A549 (cell line): ENCODE measurements around the gene EFTUD2. TPM values are rescaled to one million over a fixed set of nuclear protein-coding genes. Genes with fewer than 3 reads are reported as not detected.
A peak's percentile ranks its signal among the peaks of the same experiment; 100 is the strongest.

Source experiments
- ATAC-seq, 2 experiments: fragments of 200-7000 bp in 1 of 2; fragments of >200 bp in 1 of 2; cut with Nextera tagmentation in 1 of 2; cut with Tn5 transposase in 1 of 2; 3 replicates each; pipeline versions ENCODE4 v1.8.0 to v1.9.1; 2018 to 2020; ENCODE audit warnings: mild to moderate bottlenecking in 1 of 2, moderate library complexity in 1 of 2
- CTCF ChIA-PET: fragments of 300-600 bp; sonication (Branson Sonifier 250); formaldehyde crosslinking; extraction: SDS; loops from one replicate; lab custom pipeline; 2021; ENCODE audit warnings: antibody characterized with exemption, inconsistent platforms; lab: Yijun Ruan, JAX
- POLR2A ChIA-PET: fragments of 350-600 bp; formaldehyde crosslinking; extraction: SDS; loops from one replicate; lab custom pipeline; 2021; ENCODE audit warnings: antibody characterized with exemption, inconsistent platforms; lab: Yijun Ruan, JAX
- DNase-seq, 2 experiments: peaks; one replicate each; pipeline versions ENCODE4 v3.0.0 to v3.0.0-alpha.2; 2011 to 2016; ENCODE audit warnings: low read depth in 1 of 2, low spot score in 1 of 2
- FAIRE-seq: peaks from 2 replicates; lab custom pipeline; 2011; peaks lifted over from hg19 to GRCh38; lab: Jason Lieb, UNC
- H3K27ac ChIP-seq, 2 experiments: fragments of >200 bp; sonication (Bioruptor Twin); formaldehyde crosslinking; 3 replicates each; pipeline ENCODE4 v1.5.1; 2016 to 2017
- H3K4me1 ChIP-seq: fragments of >200 bp; sonication (Bioruptor Twin); formaldehyde crosslinking; 3 replicates; pipeline ENCODE4 v1.6.1; 2016
- H3K4me2 ChIP-seq: fragments of >200 bp; sonication (Bioruptor Twin); formaldehyde crosslinking; 3 replicates; pipeline ENCODE4 v1.6.1; 2016
- H3K4me3 ChIP-seq: fragments of >200 bp; sonication (Bioruptor Twin); formaldehyde crosslinking; 3 replicates; pipeline ENCODE4 v1.5.1; 2016
- H3K9me3 ChIP-seq: fragments of >200 bp; sonication (Bioruptor Twin); formaldehyde crosslinking; 3 replicates; pipeline ENCODE4 v1.6.1; 2016
- CBX2 ChIP-seq: fragments of 200-600 bp; sonication (generic); IDR thresholded peaks from 2 replicates; pipeline ENCODE4 v1.6.1; 2016; ENCODE audit warnings: low read depth, mild to moderate bottlenecking, borderline replicate concordance
- CBX8 ChIP-seq: fragments of 200-600 bp; sonication (generic); IDR thresholded peaks from 2 replicates; pipeline ENCODE4 v1.6.1; 2016
- CHD4 ChIP-seq: fragments of 200-600 bp; sonication (generic); IDR thresholded peaks from 2 replicates; pipeline ENCODE4 v1.6.1; 2016; ENCODE audit warnings: antibody characterized with exemption, mild to moderate bottlenecking, borderline replicate concordance
- EP300 ChIP-seq, 2 experiments: fragments of >200 bp; sonication (Bioruptor Twin); formaldehyde crosslinking; IDR thresholded peaks; 2 replicates in 1 of 2; 3 replicates in 1 of 2; pipeline ENCODE4 v1.6.1; 2016 to 2017
- ESRRA ChIP-seq: fragments of 150-350 bp; IDR thresholded peaks from 2 replicates; pipeline ENCODE4 v1.6.1; 2014; ENCODE audit warnings: mild to moderate bottlenecking, low read length, borderline replicate concordance
- GATA3 ChIP-seq: IDR thresholded peaks from 2 replicates; pipeline ENCODE4 v1.6.1; 2012; ENCODE audit warnings: borderline replicate concordance
- HDAC2 ChIP-seq: fragments of 200-600 bp; sonication (generic); IDR thresholded peaks from 2 replicates; pipeline ENCODE4 v1.6.1; 2016
- JUN ChIP-seq, 2 experiments: fragments of >200 bp; sonication (Bioruptor Twin); formaldehyde crosslinking; IDR thresholded peaks; 2 replicates in 1 of 2; 3 replicates in 1 of 2; pipeline ENCODE4 v1.6.1; 2016 to 2017
- MAZ ChIP-seq: fragments of 150-350 bp; IDR thresholded peaks from 2 replicates; pipeline ENCODE4 v1.6.1; 2014; ENCODE audit warnings: antibody characterized with exemption, low read depth, low read length, borderline replicate concordance
- MYC ChIP-seq: IDR thresholded peaks from 2 replicates; pipeline ENCODE4 v1.6.1; 2012; ENCODE audit warnings: mild to moderate bottlenecking, inconsistent platforms, low read length, improper control_type of control experiment, borderline replicate concordance
- NPAS2 ChIP-seq: fragments of 250-450 bp; sonication (Bioruptor Pico); IDR thresholded peaks from 2 replicates; pipeline ENCODE4 v1.8.0; 2022; ENCODE audit warnings: mild to moderate bottlenecking, moderate library complexity, borderline replicate concordance
- RAD21 ChIP-seq, 2 experiments: fragments of >200 bp in 1 of 2; sonication (Bioruptor Twin) in 1 of 2; formaldehyde crosslinking in 1 of 2; IDR thresholded peaks in 1 of 2; conservative IDR thresholded peaks in 1 of 2; 2 replicates in 1 of 2; 3 replicates in 1 of 2; pipeline ENCODE4 v1.6.1; 2012 to 2018; ENCODE audit warnings: inconsistent platforms in 1 of 2
- RCOR1 ChIP-seq: fragments of 150-350 bp; IDR thresholded peaks from 2 replicates; pipeline ENCODE4 v1.6.1; 2014; ENCODE audit warnings: antibody characterized with exemption, low read length, low read depth
- SMC3 ChIP-seq: fragments of >200 bp; sonication (Bioruptor Twin); formaldehyde crosslinking; IDR thresholded peaks from 3 replicates; pipeline ENCODE4 v1.6.1; 2018; ENCODE audit warnings: inconsistent platforms
- TFCP2L1 ChIP-seq: fragments of 250-450 bp; sonication (Bioruptor Pico); IDR thresholded peaks from 2 replicates; pipeline ENCODE4 v1.5.0; 2021; ENCODE audit warnings: mild to moderate bottlenecking
- ZC3H11A ChIP-seq: fragments of 450-650 bp; IDR thresholded peaks from 2 replicates; pipeline ENCODE4 v1.6.1; 2014; ENCODE audit warnings: antibody characterized with exemption, mild to moderate bottlenecking
- ZFP36 ChIP-seq: fragments of 450-650 bp; IDR thresholded peaks from 2 replicates; pipeline ENCODE4 v1.6.1; 2014; ENCODE audit warnings: borderline replicate concordance; ENCODE audit not compliant: partially characterized antibody
- ZSCAN20 ChIP-seq: fragments of 250-450 bp; sonication (Bioruptor Pico); IDR thresholded peaks from 2 replicates; pipeline ENCODE4 v1.8.0; 2022; ENCODE audit warnings: mild to moderate bottlenecking, moderate library complexity
- WGBS: methylation state at CpG from one replicate; pipeline ENCODE4 v1.1.6; 2017; ENCODE audit errors: missing lambda C conversion rate; 5-methylcytosine and 5-hydroxymethylcytosine counted together
- polyA plus RNA-seq, 4 experiments: library from polyadenylated mRNA; depleted of rRNA in 3 of 4; stranded (reverse); fragments of >200 nt; fragmentation: RNase III in 1 of 4; extraction: RNeasy Plus Mini Kit Qiagen cat#74134 plus additional on column Dnase treatment in 1 of 4; gene quantifications; 2 replicates in 3 of 4; 3 replicates in 1 of 4; pipeline ENCODE4 v1.2.3, GENCODE V29; 2011 to 2017
- TF ChIP-seq, protein P1 (sequence below): fragments of 250-450 bp; sonication (Bioruptor Pico); IDR thresholded peaks from 2 replicates; pipeline ENCODE4 v1.5.0; 2020; ENCODE audit warnings: low read depth, mild to moderate bottlenecking, moderate library complexity
- TF ChIP-seq, protein P2 (sequence below): IDR thresholded peaks from 2 replicates; pipeline ENCODE4 v1.6.1; 2012
- TF ChIP-seq, protein P3 (sequence below): fragments of 250-450 bp; sonication (Bioruptor Pico); IDR thresholded peaks from 2 replicates; pipeline ENCODE4 v1.5.0; 2021; ENCODE audit warnings: mild to moderate bottlenecking, moderate library complexity, borderline replicate concordance
- TF ChIP-seq, protein P4 (sequence below): fragments of >200 bp; sonication (Bioruptor Twin); formaldehyde crosslinking; IDR thresholded peaks from 3 replicates; pipeline ENCODE4 v1.6.1; 2016
- TF ChIP-seq, protein P5 (sequence below): fragments of 200-600 bp; sonication (generic); IDR thresholded peaks from 2 replicates; pipeline ENCODE4 v1.6.1; 2016; ENCODE audit warnings: antibody characterized with exemption, mild to moderate bottlenecking, moderate library complexity
- TF ChIP-seq, protein P6 (sequence below): fragments of 450-650 bp; IDR thresholded peaks from 2 replicates; pipeline ENCODE4 v1.6.1; 2014; ENCODE audit warnings: antibody characterized with exemption

Gene EFTUD2
- polyA plus RNA-seq, 2 of the 4 experiments (the other 2 are of a cell fraction): 224 to 353 TPM

DNA sequence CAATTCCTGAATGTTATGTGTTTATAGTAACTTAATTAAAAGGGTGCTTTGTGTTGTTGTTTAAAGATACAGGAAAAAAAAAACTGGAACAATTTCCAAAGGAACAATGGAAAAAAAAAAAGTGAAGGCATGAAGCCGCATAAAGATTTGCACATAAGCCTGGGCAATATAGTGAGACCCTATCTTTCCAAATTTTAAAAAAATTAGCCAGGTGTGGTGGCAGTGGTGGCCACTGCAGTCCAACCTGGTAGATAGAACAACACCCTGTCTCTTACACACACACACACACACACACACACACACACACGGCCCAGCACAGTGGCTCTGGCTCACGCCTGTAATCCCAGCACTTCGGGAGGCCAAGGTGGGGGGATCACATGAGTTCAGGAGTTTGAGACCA, 91.1 kb downstream of the EFTUD2 start:
- H3K9me3 ChIP-seq: no peaks in the 10 kb centered on the region
- ChIA-PET CTCF (interaction anchor here (0.6 to 8.5 kb wide), 4 partner anchors 8 to 58 kb away, joined by 5 to 98 read pairs (median 16); no protein-coding TSS in a partner anchor), POLR2A (no interaction called here)
- no peak overlapping the region for H3K4me2 ChIP-seq
- DNase-seq (no peak), ATAC-seq (no peak), FAIRE-seq (no peak)
- no peak overlapping the region for H3K4me3 ChIP-seq
- TF ChIP-seq ESRRA (no peak), MAZ (no peak), ZFP36 (no peak), NPAS2 (CRISPR knock-in tag) (no peak), RAD21 (conservative IDR thresholded peaks at IDR 0.05 in 1 of 2, IDR thresholded peaks at IDR 0.05 in 1 of 2) (no peak), CBX2 (no peak)
- TF ChIP-seq, protein P1, sequence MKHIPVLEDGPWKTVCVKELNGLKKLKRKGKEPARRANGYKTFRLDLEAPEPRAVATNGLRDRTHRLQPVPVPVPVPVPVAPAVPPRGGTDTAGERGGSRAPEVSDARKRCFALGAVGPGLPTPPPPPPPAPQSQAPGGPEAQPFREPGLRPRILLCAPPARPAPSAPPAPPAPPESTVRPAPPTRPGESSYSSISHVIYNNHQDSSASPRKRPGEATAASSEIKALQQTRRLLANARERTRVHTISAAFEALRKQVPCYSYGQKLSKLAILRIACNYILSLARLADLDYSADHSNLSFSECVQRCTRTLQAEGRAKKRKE (CRISPR knock-in tag): no peak
- no peak overlapping the region for H3K27ac ChIP-seq
- peaks cover 8% of the 10 kb centered on the region; the same call in 2 of the 3 replicates for H3K4me1 ChIP-seq
- 87% methylated on average over 4 of the region's 4 CpGs for WGBS

DNA sequence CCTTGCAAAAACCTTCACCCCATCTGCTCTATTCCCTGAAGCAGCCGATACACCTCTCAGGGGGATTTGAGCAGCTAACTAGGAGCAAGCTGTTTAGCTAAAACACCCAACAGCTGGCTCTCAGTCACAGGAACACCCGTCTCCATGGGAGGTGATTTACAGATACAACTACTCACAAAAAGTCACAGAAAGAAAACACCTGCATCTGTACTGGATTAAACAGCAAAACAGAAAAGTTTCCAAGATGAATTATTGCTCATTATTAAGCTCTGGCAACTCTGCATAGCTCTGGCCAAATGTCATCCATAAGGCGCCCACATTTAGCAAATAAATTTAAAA, 91.5 kb downstream of the EFTUD2 start:
- DNase-seq: no peak
- Histone ChIP-seq H3K4me2 (0 out of 3 replicates have a peak overlapping the region, but pooled peaks have one; percentile 2), H3K4me1 (peaks cover 8% of the 10 kb centered on the region; the same call in 2 of the 3 replicates), H3K9me3 (no peaks in the 10 kb centered on the region), H3K4me3 (no peak overlapping the region), H3K27ac (no peak overlapping the region)
- ATAC-seq: no peak
- 80% methylated on average over 3 of the region's 3 CpGs for WGBS
- TF ChIP-seq TFCP2L1 (CRISPR knock-in tag): no peak
- ChIA-PET POLR2A (no interaction called here), CTCF (interaction anchor here (0.8 to 8.5 kb wide), 4 partner anchors 9 to 58 kb away, joined by 3 to 98 read pairs (median 15); no protein-coding TSS in a partner anchor)
- FAIRE-seq: no peak

DNA sequence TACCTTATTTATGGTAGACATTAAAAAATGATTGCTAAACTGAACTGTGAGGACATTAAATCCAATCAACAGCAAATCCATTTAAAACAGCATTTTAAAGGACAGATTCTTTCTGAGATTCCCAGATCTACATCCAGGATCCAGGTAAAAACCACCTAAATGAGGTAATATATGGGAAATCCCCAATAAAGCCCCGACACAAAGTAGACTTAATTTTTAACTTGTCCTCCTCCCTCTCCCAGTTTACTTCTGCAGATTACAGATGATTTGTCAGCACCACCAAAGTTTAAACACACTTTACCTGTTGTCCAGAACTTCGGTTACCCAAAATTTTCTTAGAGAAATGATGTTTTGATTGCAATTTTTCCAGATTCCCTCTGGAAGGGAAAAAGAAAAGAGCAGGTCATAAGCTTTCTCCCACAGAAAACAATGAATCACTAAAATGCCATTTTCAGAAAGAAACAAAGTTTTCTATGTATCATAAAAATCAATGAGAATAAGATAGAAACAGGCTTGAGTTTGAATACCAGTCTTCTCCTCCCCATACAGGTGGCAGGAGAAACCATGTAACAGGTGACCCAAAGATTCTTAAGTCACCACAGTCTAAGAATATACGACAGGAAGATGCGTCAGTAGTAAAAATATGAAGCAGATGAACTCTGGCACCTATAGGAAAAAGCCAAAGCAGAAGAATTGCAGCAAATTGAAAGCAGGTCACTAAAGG, 92.0 kb downstream of the EFTUD2 start:
- ATAC-seq (no peak), FAIRE-seq (no peak), DNase-seq (no peak)
- POLR2A ChIA-PET: no interaction called here
- WGBS: 61% methylated on average over 4 of the region's 4 CpGs
- CTCF ChIA-PET: interaction anchor here (0.7 to 8.5 kb wide), 7 partner anchors 9 to 59 kb away, joined by 3 to 98 read pairs (median 5); no protein-coding TSS in a partner anchor
- H3K27ac ChIP-seq: no peak overlapping the region
- H3K4me1 ChIP-seq: peaks cover 8% of the 10 kb centered on the region; the same call in 2 of the 3 replicates
- 0 out of 3 replicates have a peak overlapping the region, but pooled peaks have one; percentile 2 for H3K4me2 ChIP-seq
- H3K4me3 ChIP-seq: no peak overlapping the region
- no peaks in the 10 kb centered on the region for H3K9me3 ChIP-seq
- TF ChIP-seq, protein P2, sequence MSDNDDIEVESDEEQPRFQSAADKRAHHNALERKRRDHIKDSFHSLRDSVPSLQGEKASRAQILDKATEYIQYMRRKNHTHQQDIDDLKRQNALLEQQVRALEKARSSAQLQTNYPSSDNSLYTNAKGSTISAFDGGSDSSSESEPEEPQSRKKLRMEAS: no peak
- TF ChIP-seq, protein P3, sequence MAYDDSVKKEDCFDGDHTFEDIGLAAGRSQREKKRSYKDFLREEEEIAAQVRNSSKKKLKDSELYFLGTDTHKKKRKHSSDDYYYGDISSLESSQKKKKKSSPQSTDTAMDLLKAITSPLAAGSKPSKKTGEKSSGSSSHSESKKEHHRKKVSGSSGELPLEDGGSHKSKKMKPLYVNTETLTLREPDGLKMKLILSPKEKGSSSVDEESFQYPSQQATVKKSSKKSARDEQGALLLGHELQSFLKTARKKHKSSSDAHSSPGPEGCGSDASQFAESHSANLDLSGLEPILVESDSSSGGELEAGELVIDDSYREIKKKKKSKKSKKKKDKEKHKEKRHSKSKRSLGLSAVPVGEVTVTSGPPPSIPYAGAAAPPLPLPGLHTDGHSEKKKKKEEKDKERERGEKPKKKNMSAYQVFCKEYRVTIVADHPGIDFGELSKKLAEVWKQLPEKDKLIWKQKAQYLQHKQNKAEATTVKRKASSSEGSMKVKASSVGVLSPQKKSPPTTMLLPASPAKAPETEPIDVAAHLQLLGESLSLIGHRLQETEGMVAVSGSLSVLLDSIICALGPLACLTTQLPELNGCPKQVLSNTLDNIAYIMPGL (CRISPR knock-in tag): no peak
- TF ChIP-seq, protein P4, sequence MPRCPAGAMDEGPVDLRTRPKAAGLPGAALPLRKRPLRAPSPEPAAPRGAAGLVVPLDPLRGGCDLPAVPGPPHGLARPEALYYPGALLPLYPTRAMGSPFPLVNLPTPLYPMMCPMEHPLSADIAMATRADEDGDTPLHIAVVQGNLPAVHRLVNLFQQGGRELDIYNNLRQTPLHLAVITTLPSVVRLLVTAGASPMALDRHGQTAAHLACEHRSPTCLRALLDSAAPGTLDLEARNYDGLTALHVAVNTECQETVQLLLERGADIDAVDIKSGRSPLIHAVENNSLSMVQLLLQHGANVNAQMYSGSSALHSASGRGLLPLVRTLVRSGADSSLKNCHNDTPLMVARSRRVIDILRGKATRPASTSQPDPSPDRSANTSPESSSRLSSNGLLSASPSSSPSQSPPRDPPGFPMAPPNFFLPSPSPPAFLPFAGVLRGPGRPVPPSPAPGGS: no peak
- TF ChIP-seq JUN (IDR thresholded peaks at IDR 0.05) (no peak), MYC (no peak), ZSCAN20 (CRISPR knock-in tag) (no peak), GATA3 (no peak), EP300 (IDR thresholded peaks at IDR 0.05) (no peak), ZC3H11A (no peak), CHD4 (no peak), CBX8 (no peak), RCOR1 (no peak), SMC3 (no peak), HDAC2 (no peak), ZFP36 (no peak)
- TF ChIP-seq, protein P5, sequence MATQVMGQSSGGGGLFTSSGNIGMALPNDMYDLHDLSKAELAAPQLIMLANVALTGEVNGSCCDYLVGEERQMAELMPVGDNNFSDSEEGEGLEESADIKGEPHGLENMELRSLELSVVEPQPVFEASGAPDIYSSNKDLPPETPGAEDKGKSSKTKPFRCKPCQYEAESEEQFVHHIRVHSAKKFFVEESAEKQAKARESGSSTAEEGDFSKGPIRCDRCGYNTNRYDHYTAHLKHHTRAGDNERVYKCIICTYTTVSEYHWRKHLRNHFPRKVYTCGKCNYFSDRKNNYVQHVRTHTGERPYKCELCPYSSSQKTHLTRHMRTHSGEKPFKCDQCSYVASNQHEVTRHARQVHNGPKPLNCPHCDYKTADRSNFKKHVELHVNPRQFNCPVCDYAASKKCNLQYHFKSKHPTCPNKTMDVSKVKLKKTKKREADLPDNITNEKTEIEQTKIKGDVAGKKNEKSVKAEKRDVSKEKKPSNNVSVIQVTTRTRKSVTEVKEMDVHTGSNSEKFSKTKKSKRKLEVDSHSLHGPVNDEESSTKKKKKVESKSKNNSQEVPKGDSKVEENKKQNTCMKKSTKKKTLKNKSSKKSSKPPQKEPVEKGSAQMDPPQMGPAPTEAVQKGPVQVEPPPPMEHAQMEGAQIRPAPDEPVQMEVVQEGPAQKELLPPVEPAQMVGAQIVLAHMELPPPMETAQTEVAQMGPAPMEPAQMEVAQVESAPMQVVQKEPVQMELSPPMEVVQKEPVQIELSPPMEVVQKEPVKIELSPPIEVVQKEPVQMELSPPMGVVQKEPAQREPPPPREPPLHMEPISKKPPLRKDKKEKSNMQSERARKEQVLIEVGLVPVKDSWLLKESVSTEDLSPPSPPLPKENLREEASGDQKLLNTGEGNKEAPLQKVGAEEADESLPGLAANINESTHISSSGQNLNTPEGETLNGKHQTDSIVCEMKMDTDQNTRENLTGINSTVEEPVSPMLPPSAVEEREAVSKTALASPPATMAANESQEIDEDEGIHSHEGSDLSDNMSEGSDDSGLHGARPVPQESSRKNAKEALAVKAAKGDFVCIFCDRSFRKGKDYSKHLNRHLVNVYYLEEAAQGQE: no peak
- TF ChIP-seq, protein P6, sequence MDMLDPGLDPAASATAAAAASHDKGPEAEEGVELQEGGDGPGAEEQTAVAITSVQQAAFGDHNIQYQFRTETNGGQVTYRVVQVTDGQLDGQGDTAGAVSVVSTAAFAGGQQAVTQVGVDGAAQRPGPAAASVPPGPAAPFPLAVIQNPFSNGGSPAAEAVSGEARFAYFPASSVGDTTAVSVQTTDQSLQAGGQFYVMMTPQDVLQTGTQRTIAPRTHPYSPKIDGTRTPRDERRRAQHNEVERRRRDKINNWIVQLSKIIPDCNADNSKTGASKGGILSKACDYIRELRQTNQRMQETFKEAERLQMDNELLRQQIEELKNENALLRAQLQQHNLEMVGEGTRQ: no peak
